Ishikawa (cell line): ENCODE results near the gene CCDC170.

Source experiments
- EGR1 ChIP-seq: IDR thresholded peaks from 2 replicates; pipeline ENCODE4 v1.6.1; 2012
- FOXM1 ChIP-seq: IDR thresholded peaks from 2 replicates; pipeline ENCODE4 v1.6.1; 2012; ENCODE audit warnings: low read depth, borderline replicate concordance
- RAD21 ChIP-seq: IDR thresholded peaks from 2 replicates; pipeline ENCODE4 v1.6.1; 2012; ENCODE audit warnings: low read depth
- TAF1 ChIP-seq: IDR thresholded peaks from 2 replicates; pipeline ENCODE4 v1.6.1; 2012; ENCODE audit warnings: low read depth, mild to moderate bottlenecking
- TCF12 ChIP-seq: IDR thresholded peaks from 2 replicates; pipeline ENCODE4 v1.6.1; 2012; ENCODE audit warnings: low read depth
- TEAD4 ChIP-seq: IDR thresholded peaks from 2 replicates; pipeline ENCODE4 v1.6.1; 2012
- USF1 ChIP-seq: IDR thresholded peaks from 2 replicates; pipeline ENCODE4 v1.6.1; 2012
- YY1 ChIP-seq: IDR thresholded peaks from 2 replicates; pipeline ENCODE4 v1.6.1; 2012; ENCODE audit warnings: low read depth
- TF ChIP-seq, protein P1 (sequence below): IDR thresholded peaks from 2 replicates; pipeline ENCODE4 v1.6.1; 2012

- TF ChIP-seq RAD21 = no peak
- TF ChIP-seq, protein P1, sequence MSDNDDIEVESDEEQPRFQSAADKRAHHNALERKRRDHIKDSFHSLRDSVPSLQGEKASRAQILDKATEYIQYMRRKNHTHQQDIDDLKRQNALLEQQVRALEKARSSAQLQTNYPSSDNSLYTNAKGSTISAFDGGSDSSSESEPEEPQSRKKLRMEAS = peak; percentile 47; the same call in 1 of the 2 replicates
- TF ChIP-seq FOXM1 = no peak
- no peak for TF ChIP-seq TAF1
- TF ChIP-seq YY1 = no peak
- no peak for TF ChIP-seq TCF12
- peak; percentile 7; the same call in 1 of the 2 replicates for TF ChIP-seq TEAD4
- no peak for TF ChIP-seq EGR1
- no peak for TF ChIP-seq USF1
Measured at GRCh38 chr6:151627689-151628444, 134.1 kb downstream of the CCDC170 start.
